SK-N-MC (cell line): ENCODE data around the gene DSE.
A peak's percentile ranks its signal among the peaks of the same experiment; 100 is the strongest.

Source experiments
- DNase-seq: peaks from one replicate; pipeline ENCODE4 v3.0.0-alpha.2; 2011; ENCODE audit warnings: low read depth, low spot score
- H3K27ac ChIP-seq: fragments of 200-600 bp; sonication (generic); 2 replicates; pipeline ENCODE4 v1.5.1; 2016; ENCODE audit warnings: mixed run types
- H3K36me3 ChIP-seq: fragments of 200-600 bp; sonication (generic); 2 replicates; pipeline ENCODE4 v1.6.1; 2017; ENCODE audit warnings: antibody characterized with exemption, low read length, mixed read lengths; ENCODE audit not compliant: insufficient read depth
- H3K4me3 ChIP-seq: fragments of 200-600 bp; sonication (generic); 2 replicates; pipeline ENCODE4 v1.5.1; 2016
- H3K9ac ChIP-seq: fragments of 200-600 bp; sonication (generic); 2 replicates; pipeline ENCODE4 v1.8.0; 2017; ENCODE audit warnings: mixed run types, mixed read lengths; ENCODE audit not compliant: insufficient read length
- H3K9me3 ChIP-seq: fragments of 200-600 bp; sonication (generic); 2 replicates; pipeline ENCODE4 v1.6.1; 2017; ENCODE audit warnings: low read depth, mild to moderate bottlenecking, antibody characterized with exemption, low read length, moderate library complexity, mixed read lengths
- EZH2 ChIP-seq: fragments of 200-600 bp; sonication (generic); IDR thresholded peaks from one replicate; pipeline ENCODE4 v1.6.1; 2017; ENCODE audit warnings: antibody characterized with exemption
- FOXP2 ChIP-seq: optimal IDR thresholded peaks from 2 replicates; pipeline ENCODE3; 2011; ENCODE audit warnings: mild to moderate bottlenecking, moderate library complexity; ENCODE audit not compliant: insufficient read depth; ENCODE audit errors: extremely low read length, control extremely low read depth
- POLR2AphosphoS5 ChIP-seq: IDR thresholded peaks from 2 replicates; pipeline ENCODE4 v1.6.1; 2012; ENCODE audit warnings: mild to moderate bottlenecking, low read depth, low read length, borderline replicate concordance

DSE gene

DNA sequence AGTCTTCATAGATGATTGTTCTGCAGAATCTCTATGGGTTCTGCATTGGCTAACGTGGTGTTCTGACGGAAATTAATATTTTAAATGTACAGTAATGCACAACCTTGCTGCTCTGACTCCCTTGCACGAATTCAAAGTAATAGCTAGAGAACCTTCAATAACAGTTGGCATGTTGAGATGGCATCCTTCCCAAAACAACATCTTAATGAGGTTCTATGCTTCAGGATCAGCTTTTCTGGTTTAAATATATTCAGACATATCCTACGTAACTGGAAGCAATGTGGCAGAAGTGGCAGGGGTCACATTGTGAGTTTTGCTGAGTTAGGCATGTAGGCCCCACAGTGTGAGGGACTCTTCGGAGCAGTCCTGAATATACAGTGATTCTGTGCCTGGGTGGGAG lies 25.7 kb downstream of the DSE start:
- Histone ChIP-seq H3K9ac (no peak overlapping the region), H3K36me3 (no peaks in the 10 kb centered on the region), H3K4me3 (no peak overlapping the region), H3K9me3 (no peaks in the 10 kb centered on the region), H3K27ac (no peak overlapping the region)
- no peak for DNase-seq
- TF ChIP-seq POLR2AphosphoS5 (no peak), FOXP2 (no peak), EZH2 (no peak)

DNA sequence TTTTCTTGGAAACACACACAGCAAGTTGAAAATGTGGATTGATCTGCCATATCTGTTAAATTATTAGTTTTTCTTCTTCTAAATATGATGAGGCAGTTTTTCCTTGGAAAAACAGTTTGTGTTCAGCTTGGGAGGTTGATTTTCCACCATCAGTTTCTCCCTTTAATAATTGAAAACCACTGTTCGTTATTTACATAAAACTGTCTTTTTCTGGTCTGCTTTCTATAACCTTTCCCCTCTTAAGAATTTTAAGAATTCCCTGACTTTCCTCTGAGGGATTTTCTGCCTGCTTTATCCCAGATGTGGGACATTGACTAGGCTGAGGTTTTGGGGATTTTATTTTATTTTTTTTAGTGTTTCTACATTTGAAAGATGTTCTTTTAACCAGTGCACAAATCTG lies 27.2 kb downstream of the DSE start:
- Histone ChIP-seq H3K27ac (peak overlapping the region; percentile 74), H3K36me3 (no peaks in the 10 kb centered on the region), H3K9me3 (no peaks in the 10 kb centered on the region), H3K4me3 (peak overlapping the region; percentile 36), H3K9ac (peak overlapping the region; percentile 70)
- DNase-seq = no peak
- TF ChIP-seq EZH2 (no peak), FOXP2 (no peak), POLR2AphosphoS5 (no peak)

DNA sequence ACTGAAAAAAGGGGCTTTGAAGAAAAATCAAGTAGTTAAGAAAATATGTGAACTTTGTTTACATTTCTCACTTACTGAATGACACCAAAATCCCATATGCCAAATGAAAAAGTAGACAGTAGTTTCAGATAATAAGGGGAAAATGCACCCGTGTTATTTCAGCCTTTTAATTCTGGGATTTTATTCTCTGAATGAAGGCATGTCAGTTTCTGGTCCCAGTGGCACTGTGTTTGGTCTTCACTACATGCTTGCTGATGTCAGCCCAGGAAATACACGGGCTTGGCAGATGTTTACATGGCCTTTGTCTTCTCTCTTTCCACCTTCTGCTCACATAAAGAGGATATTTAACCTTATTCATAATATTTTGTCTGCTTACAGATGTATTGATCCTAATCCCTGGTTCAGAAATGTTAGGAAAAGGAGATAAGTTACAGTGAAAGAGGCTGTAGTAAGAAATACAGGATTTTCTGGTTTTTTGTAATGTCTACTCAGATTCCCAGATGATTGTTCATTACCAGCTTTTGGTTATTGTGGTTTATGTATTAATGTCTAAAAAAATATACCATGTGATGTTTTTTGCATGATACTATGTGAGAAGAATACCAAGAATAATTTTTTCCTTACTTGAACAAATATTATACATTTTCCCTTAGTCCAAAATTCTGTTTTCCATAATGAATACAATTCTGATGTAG lies 27.7 kb downstream of the DSE start:
- Histone ChIP-seq H3K27ac (peak overlapping the region; percentile 74), H3K9me3 (no peaks in the 10 kb centered on the region), H3K36me3 (no peaks in the 10 kb centered on the region), H3K9ac (peak overlapping the region; percentile 70), H3K4me3 (peak overlapping the region; percentile 36)
- TF ChIP-seq POLR2AphosphoS5 (no peak), EZH2 (no peak)
- no peak for DNase-seq

DNA sequence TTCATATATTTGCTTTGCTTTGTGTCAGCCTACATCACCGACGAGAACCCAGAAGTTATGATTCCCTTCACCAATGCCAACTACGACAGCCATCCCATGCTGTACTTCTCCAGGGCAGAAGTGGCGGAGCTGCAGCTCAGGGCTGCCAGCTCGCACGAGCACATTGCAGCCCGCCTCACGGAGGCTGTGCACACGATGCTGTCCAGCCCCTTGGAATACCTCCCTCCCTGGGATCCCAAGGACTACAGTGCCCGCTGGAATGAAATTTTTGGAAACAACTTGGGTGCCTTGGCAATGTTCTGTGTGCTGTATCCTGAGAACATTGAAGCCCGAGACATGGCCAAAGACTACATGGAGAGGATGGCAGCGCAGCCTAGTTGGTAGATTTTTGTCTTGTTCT lies 28.5 kb downstream of the DSE start:
- Histone ChIP-seq H3K4me3 (no peak overlapping the region), H3K9me3 (no peaks in the 10 kb centered on the region), H3K9ac (no peak overlapping the region), H3K36me3 (no peaks in the 10 kb centered on the region), H3K27ac (peak overlapping the region; percentile 74; the same call in 1 of the 2 replicates)
- TF ChIP-seq POLR2AphosphoS5 = no peak
- no peak for TF ChIP-seq FOXP2
- no peak for TF ChIP-seq EZH2
- no peak for DNase-seq

DNA sequence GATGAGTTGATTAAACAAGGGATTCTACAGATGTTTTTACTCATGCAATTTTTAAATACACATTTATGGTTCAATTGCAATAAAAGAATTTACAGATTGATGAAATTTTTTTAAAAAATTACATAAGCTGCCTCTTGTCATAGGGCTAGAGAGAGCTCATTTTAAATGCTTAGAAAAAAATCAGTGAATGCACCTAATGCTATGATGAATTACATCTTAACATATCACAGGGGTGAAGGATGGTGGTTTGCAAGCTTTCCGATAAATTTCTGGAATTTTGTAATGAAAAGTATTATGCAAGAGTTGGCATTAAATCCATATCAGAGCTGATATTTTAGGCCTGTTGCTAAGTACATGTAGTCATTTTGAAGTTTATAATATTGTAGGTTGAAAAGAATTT lies 29.6 kb downstream of the DSE start:
- TF ChIP-seq POLR2AphosphoS5 (no peak), EZH2 (no peak), FOXP2 (no peak)
- Histone ChIP-seq H3K27ac (peak overlapping the region; percentile 60), H3K36me3 (no peaks in the 10 kb centered on the region), H3K4me3 (no peak overlapping the region; the same call in 1 of the 2 replicates), H3K9ac (no peak overlapping the region), H3K9me3 (no peaks in the 10 kb centered on the region)
- no peak for DNase-seq

DNA sequence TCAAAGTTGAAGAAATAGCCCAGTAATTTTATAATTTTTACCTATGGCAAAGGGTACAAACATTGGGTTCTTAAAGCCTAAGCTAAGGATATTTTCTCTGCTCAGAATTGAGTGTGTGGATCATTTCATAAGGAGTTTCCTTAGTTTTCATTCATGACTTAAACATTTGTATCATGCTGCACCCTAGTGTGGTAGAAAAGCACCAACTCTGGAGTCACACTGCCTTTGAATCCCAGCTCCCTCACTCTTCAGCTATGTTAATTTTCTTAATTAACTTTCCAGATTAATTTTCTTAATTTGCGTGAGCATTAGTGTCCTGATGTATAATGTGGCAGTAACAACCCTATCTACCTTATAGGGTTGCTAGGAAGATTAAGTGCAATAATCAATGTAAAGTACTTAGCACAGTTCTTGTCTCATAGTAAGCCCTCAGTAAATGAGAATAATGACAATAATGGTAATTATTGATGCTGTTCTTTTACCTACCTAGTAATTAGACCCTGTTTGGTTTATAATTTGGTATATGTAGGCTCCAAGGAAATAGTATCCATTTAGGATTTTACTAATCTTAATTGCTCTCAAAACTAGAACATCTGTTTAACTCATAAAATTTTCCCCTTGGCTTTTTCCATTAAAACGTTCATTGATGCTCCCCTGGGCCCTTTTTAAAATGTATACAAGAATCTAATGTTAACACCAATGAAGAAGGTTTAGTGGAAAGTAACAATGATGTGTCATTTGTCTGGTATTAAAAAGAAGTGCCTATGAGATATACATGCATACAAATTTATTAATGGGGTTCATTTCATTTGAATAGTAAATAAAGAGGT lies 31.6 kb downstream of the DSE start:
- no peak for TF ChIP-seq EZH2
- no peak for TF ChIP-seq FOXP2
- TF ChIP-seq POLR2AphosphoS5 = no peak
- Histone ChIP-seq H3K9me3 (no peaks in the 10 kb centered on the region), H3K4me3 (no peak overlapping the region), H3K36me3 (no peaks in the 10 kb centered on the region), H3K9ac (no peak overlapping the region), H3K27ac (no peak overlapping the region)
- no peak for DNase-seq

DNA sequence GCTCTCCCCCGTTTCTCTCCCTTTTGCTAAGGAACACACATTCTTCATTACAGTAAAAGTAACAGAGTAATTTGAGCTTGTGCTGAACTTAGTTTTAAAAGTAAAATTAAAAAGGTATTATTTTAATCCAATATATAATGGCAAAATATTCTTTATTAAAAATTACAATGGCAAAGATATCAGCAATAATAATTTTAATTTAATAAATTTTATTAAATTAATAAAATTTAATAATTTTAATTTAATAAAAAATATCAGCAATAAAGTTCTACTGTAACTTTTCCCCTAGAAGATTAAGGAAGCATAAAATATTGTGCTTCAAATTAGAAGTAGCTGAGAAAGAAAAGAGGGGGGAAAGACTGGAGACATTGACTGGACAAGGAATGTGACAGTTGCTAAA lies 32.5 kb downstream of the DSE start:
- no peak overlapping the region for H3K9ac ChIP-seq
- no peak overlapping the region for H3K4me3 ChIP-seq
- no peaks in the 10 kb centered on the region for H3K9me3 ChIP-seq
- DNase-seq = no peak
- TF ChIP-seq EZH2 (no peak), FOXP2 (no peak), POLR2AphosphoS5 (no peak)
- no peak overlapping the region for H3K27ac ChIP-seq
- H3K36me3 ChIP-seq = no peaks in the 10 kb centered on the region

DNA sequence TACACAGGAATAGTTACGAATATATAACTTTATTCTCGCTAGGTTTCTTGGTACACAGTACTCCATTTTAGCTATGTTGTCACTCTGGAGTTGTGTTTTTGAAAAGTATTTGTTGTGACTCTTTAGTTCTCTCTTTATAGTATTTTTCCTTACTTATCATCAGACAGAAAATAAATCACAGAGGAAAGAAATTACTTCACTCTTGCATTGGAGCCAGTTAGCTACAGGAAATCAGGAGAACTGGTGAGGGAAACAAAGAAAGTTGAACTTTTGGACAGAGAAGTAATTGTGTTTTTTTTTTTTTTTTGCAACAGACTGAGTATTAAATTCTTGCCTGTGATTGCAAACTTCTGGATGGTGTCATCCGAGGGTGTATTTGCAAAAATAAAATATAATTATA lies 33.9 kb downstream of the DSE start:
- TF ChIP-seq FOXP2 (no peak), EZH2 (no peak), POLR2AphosphoS5 (no peak)
- Histone ChIP-seq H3K4me3 (no peak overlapping the region), H3K27ac (peak overlapping the region; percentile 10; the same call in 1 of the 2 replicates)

More for the DNA sequence above, 33.9 kb downstream of the DSE start:
- H3K36me3 ChIP-seq = no peaks in the 10 kb centered on the region
- DNase-seq = no peak
- no peak overlapping the region for H3K9ac ChIP-seq
- H3K9me3 ChIP-seq = no peaks in the 10 kb centered on the region
